Stomach (tissue), 4 donors: ENCODE results near the gene TPRN.

Experiments used
- CTCF ChIP-seq, 7 experiments: fragments of 450-650 bp in 4 of 7; fragments of 200-600 bp in 3 of 7; sonication (generic) in 3 of 7; IDR thresholded peaks; one replicate each; pipeline ENCODE4 v1.5.1; 2016 to 2019; ENCODE audit warnings: antibody characterized with exemption in 7 of 7, control low read depth in 2 of 7, mild to moderate bottlenecking in 1 of 7
- POLR2A ChIP-seq, 4 donors: fragments of 450-650 bp; IDR thresholded peaks; one replicate each; pipeline ENCODE4 v1.6.1; 2016; ENCODE audit warnings: antibody characterized with exemption in 4 of 4, control low read depth in 2 of 4, mild to moderate bottlenecking in 1 of 4, moderate library complexity in 1 of 4
- POLR2AphosphoS5 ChIP-seq, 3 donors: sonication (generic); formaldehyde crosslinking; IDR thresholded peaks; one replicate each; pipeline ENCODE4 v1.6.1; 2016; ENCODE audit warnings: antibody characterized with exemption in 3 of 3

- TF ChIP-seq POLR2A (IDR thresholded peaks at IDR 0.05) (no peak), CTCF (IDR thresholded peaks at IDR 0.05) (no peak), POLR2AphosphoS5 (IDR thresholded peaks at IDR 0.05) (no peak)
Observed at GRCh38 chr9:137188086-137188489, 12.5 kb downstream of the TPRN start.
